Sigmoid colon (tissue), 7 donors: ENCODE results near the gene HK2. TPM values are rescaled to one million over a fixed set of nuclear protein-coding genes. Genes with fewer than 3 reads are reported as not detected.

Source experiments
- DNase-seq: peaks from one replicate; pipeline ENCODE4 v3.0.0-alpha.2; 2019
- H3K27ac ChIP-seq, 4 donors: fragments of 200-600 bp; sonication (generic); one replicate each; pipeline ENCODE4 v1.5.1; 2016 to 2019; ENCODE audit warnings: mild to moderate bottlenecking in 1 of 4
- H3K27me3 ChIP-seq, 3 donors: fragments of 200-600 bp; sonication (generic); one replicate each; pipeline ENCODE4 v1.5.1; 2019; ENCODE audit warnings: mild to moderate bottlenecking in 1 of 3
- H3K36me3 ChIP-seq, 4 donors: fragments of 200-600 bp; sonication (generic); one replicate each; pipeline ENCODE4 v1.5.1; 2016 to 2019
- H3K4me1 ChIP-seq, 4 donors: fragments of 200-600 bp; sonication (generic); one replicate each; pipeline ENCODE4 v1.5.1; 2017 to 2019
- H3K4me3 ChIP-seq, 4 donors: fragments of 200-600 bp; sonication (generic); one replicate each; pipeline ENCODE4 v1.5.1; 2017 to 2019; ENCODE audit warnings: mild to moderate bottlenecking in 2 of 4, moderate library complexity in 1 of 4
- H3K9me3 ChIP-seq, 4 donors: fragments of 200-600 bp in 3 of 4; sonication (generic) in 3 of 4; one replicate each; pipeline versions ENCODE4 v1.5.1 to v1.6.1; 2013 to 2019
- EP300 ChIP-seq, 4 donors: sonication (generic); formaldehyde crosslinking; IDR thresholded peaks; one replicate each; pipeline ENCODE4 v1.6.1; 2017; ENCODE audit warnings: antibody characterized with exemption in 4 of 4
- POLR2A ChIP-seq, 2 donors: fragments of 450-650 bp; IDR thresholded peaks; one replicate each; pipeline ENCODE4 v1.6.1; 2016; ENCODE audit warnings: antibody characterized with exemption in 2 of 2, mild to moderate bottlenecking in 2 of 2, moderate library complexity in 2 of 2
- POLR2AphosphoS5 ChIP-seq, 4 donors: sonication (generic); formaldehyde crosslinking; IDR thresholded peaks; one replicate each; pipeline ENCODE4 v1.6.1; 2017; ENCODE audit warnings: antibody characterized with exemption in 4 of 4
- WGBS, 2 donors: extraction: QIAGEN DNeasy Blood & Tissue Kit; methylation state at CpG; one replicate each; pipeline ENCODE4 v1.1.7; 2013; 5-methylcytosine and 5-hydroxymethylcytosine counted together
- intact Hi-C: fragments of 100-400 bp; cut with DNase I; formaldehyde crosslinking; loops from one replicate; pipeline ENCODE4 v1.15.1; 2023
- polyA plus RNA-seq, 3 donors: library from polyadenylated mRNA; stranded (reverse); fragments of 200-250 nt; gene quantifications; one replicate each; pipeline ENCODE4 v1.2.3, GENCODE V29; 2013
- total RNA-seq, 4 donors: library from RNA; depleted of rRNA; stranded (reverse); fragments of >200 nt; gene quantifications; one replicate each; pipeline ENCODE4 v1.1.0, GENCODE V29; 2016
- TF ChIP-seq, protein P1 (sequence below), 4 experiments: fragments of 450-650 bp in 3 of 4; fragments of 200-600 bp in 1 of 4; IDR thresholded peaks; one replicate each; pipeline ENCODE4 v1.5.1; 2016 to 2019; ENCODE audit warnings: antibody characterized with exemption in 4 of 4, mild to moderate bottlenecking in 3 of 4, moderate library complexity in 2 of 4
- donor health status: healthy with polysubstance abuse.
- donor health status: Bipolar disorder and iron deficiency.
- donor health status: healthy.

HK2 gene
- total and polyA plus RNA-seq, 7 donors, result 1.3 to 118 (median 1.9) TPM

DNA sequence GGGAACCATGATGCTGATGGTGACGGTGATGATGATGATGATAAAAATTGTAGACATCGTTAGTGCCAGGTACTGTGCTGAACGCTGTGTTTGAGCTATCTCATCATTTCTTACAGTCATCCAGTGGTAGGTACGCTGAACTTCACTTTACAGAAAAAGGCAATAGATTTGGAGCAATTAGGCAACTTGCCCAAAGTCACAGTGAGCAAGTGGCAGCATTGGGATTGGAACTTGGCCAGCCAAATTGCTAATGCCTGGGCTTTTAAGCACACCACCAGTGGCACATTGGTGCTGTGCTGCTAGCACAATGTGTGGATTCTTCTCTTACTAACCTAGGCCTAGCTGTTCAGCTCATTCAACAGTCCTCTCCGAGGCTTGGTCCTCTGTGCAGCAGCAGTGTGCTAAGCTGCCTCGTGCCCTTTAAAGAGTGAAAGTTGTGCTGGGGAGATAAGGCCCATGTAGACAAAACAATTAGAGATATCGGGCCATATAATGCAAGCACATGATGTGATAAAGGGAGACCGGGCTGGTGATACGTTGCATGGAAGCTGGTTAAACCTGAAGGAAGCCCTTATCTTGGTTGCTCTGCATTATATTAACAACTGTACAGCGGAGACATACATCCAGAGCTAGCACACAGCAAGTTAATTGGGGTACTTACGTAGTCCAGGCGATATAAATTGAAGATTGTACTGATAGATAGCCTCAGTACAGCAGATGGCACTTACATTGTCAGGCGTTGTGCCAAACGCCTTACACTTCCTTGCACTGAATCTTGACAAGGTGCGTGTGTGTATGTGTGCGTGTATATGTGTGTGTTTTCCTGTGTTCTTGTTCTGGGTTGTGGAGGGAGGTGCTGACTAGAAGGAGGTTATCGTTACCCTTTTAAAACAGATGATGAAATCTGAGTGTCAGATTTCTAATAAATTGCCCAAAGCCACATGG, 28.4 kb downstream of the HK2 start:
- TF ChIP-seq, protein P1, sequence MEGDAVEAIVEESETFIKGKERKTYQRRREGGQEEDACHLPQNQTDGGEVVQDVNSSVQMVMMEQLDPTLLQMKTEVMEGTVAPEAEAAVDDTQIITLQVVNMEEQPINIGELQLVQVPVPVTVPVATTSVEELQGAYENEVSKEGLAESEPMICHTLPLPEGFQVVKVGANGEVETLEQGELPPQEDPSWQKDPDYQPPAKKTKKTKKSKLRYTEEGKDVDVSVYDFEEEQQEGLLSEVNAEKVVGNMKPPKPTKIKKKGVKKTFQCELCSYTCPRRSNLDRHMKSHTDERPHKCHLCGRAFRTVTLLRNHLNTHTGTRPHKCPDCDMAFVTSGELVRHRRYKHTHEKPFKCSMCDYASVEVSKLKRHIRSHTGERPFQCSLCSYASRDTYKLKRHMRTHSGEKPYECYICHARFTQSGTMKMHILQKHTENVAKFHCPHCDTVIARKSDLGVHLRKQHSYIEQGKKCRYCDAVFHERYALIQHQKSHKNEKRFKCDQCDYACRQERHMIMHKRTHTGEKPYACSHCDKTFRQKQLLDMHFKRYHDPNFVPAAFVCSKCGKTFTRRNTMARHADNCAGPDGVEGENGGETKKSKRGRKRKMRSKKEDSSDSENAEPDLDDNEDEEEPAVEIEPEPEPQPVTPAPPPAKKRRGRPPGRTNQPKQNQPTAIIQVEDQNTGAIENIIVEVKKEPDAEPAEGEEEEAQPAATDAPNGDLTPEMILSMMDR (IDR thresholded peaks at IDR 0.05), result no peak
- TF ChIP-seq EP300 (IDR thresholded peaks at IDR 0.05) (no peak), POLR2A (IDR thresholded peaks at IDR 0.05) (no peak), POLR2AphosphoS5 (IDR thresholded peaks at IDR 0.05) (no peak)
- H3K4me1 ChIP-seq, result no peaks in the 10 kb centered on the region
- no peaks in the 10 kb centered on the region for H3K9me3 ChIP-seq
- WGBS, 2 donors, result 19 to 73% methylated on average over 17 of the region's 17 CpGs
- intact Hi-C loops, result no loop called here
- no peak overlapping the region for H3K4me3 ChIP-seq
- H3K27ac ChIP-seq, result no peak overlapping the region
- DNase-seq, result no peak
- no peaks in the 10 kb centered on the region for H3K27me3 ChIP-seq
- H3K36me3 ChIP-seq, result no peaks in the 10 kb centered on the region

DNA sequence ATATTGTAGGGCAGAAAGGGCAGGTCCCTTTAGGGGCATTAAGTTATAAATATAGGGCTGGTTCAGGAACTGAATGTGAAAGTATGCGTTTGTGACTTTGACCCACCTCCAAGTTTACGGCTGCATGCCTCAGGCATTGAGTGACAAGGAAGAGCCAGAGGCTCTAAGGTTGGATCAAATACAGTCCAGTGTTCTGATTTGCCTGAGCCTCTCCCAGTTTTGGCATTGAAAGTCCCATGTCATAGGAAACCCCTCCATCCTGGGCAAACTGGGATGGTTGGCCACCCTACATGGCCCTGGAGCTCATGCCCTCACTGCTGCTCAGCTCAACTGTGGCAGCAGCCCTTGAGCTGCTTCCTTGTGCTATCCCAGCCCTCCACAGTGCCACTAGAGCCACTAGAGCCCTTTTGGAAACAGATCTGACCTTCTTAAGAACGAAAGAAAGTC, 29.9 kb downstream of the HK2 start:
- H3K4me1 ChIP-seq, result peaks cover 0 to 9% (median 8%) of the 10 kb centered on the region in 4 donors
- H3K27ac ChIP-seq, result no peak overlapping the region
- no peaks in the 10 kb centered on the region for H3K9me3 ChIP-seq
- TF ChIP-seq POLR2A (IDR thresholded peaks at IDR 0.05) (no peak), POLR2AphosphoS5 (IDR thresholded peaks at IDR 0.05) (no peak), EP300 (IDR thresholded peaks at IDR 0.05) (no peak)
- TF ChIP-seq, protein P1 (IDR thresholded peaks at IDR 0.05), result no peak
- no peak for DNase-seq
- no peak overlapping the region for H3K4me3 ChIP-seq
- intact Hi-C loops, result no loop called here
- WGBS, 2 donors, result 14 to 57% methylated on average over 3 of the region's 3 CpGs
- H3K27me3 ChIP-seq, result no peaks in the 10 kb centered on the region
- no peaks in the 10 kb centered on the region for H3K36me3 ChIP-seq

DNA sequence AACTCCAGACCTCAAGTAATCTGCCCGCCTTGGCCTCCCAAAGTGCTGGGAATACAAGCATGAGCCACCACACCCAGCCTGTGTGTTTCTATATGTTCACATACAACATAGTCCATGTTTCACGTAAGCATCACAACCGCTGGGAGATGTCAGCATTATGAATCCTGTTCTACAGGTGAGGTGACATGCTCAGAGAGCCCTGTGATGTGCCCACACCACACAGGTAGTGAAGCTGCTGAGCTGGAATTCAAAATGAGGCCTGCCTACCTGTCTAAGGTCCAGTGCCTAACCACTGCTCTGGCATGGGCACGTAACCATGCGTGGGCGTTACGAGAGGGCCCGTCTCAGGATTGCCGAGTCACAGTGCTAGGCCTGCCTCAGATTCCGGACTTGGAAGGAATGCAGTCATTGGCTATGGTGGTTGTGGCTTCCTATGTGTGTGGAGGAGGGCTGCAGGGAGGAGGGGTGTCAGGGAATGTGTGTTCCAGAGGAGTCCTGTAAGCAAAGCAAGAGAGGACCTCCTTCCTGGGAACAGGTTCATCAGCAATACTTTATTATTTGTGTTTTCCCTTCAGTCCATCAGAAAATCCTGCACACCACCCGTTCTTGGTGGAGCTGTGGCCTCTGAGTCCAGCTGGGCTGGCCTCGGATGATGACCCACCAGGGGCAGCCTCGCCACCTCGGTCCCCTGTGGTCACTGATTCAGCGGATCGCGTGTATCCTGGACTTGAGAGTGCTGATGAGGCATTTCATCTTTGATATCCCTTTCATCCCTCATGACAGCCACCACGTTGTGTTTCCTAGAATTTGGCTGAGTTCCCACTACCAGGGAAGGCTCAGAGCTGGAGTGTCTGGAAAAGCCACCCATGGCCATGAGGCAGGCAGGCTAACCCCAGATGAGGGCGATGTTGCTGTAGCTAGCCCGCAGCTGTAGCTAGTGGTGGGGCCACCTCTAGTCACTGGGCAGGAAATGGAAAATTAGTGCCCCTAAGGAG, 31.1 kb downstream of the HK2 start:
- H3K4me3 ChIP-seq, result no peak overlapping the region
- H3K27me3 ChIP-seq, result no peaks in the 10 kb centered on the region
- no peak overlapping the region for H3K27ac ChIP-seq
- H3K4me1 ChIP-seq, result peaks cover 0 to 9% (median 8%) of the 10 kb centered on the region in 4 donors
- TF ChIP-seq POLR2A (IDR thresholded peaks at IDR 0.05), result no peak
- no peak for TF ChIP-seq POLR2AphosphoS5 (IDR thresholded peaks at IDR 0.05)
- TF ChIP-seq EP300 (IDR thresholded peaks at IDR 0.05), result no peak
- TF ChIP-seq, protein P1 (IDR thresholded peaks at IDR 0.05), result no peak
- WGBS, 2 donors, result 88 to 91% methylated on average over 20 of the region's 20 CpGs
- H3K9me3 ChIP-seq, result no peaks in the 10 kb centered on the region
- DNase-seq, result no peak
- H3K36me3 ChIP-seq, result no peaks in the 10 kb centered on the region
- intact Hi-C loops, result no loop called here

DNA sequence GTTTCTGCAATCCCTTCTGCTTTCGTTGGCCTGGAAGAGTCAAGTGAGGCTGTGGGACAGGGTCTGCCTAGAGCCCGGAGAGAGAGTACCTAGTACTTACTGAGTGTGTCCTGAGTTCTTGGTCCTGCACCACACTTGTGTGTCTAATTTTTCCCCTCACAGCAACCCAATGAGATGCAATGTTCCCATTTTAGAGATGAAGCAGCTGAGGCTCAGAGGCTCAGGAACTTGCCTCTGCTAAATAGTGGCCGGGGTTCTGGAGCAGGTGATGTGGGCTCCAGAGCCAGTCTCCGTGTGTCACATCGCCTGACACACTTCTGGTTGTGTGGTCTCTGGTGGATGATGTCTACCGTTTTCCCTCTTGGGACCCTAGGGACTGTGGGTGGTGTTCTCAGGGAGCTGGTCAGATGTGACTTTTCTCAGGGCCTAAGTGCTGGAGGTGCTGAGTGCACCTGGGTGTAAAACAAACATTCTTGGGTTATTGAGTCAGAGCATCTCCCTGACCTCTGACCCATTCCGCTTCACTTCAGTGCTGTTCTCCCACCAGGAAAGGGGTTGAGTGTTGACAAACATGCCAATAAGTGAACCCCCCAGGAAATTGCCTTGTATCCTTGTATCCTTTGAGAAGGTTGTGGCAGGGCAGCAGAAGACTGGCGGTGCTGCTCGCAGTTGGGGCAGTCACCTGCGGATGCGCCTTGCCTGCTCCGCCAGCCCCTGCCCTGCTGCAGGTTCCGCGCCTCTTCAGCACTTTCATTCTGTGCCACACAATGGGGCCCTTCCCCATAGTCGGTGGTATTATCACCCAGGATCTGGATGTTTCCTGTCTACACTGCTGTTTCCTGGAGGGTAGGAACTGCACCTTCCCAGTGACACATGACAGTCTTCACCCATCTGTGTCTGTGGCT, 32.1 kb downstream of the HK2 start:
- H3K27me3 ChIP-seq, result no peaks in the 10 kb centered on the region
- no peak overlapping the region for H3K4me3 ChIP-seq
- no peaks in the 10 kb centered on the region for H3K36me3 ChIP-seq
- peaks cover 0 to 9% (median 8%) of the 10 kb centered on the region in 4 donors for H3K4me1 ChIP-seq
- DNase-seq, result no peak
- no peak overlapping the region for H3K27ac ChIP-seq
- TF ChIP-seq POLR2A (IDR thresholded peaks at IDR 0.05), result no peak
- TF ChIP-seq, protein P1 (IDR thresholded peaks at IDR 0.05), result no peak
- no peak for TF ChIP-seq POLR2AphosphoS5 (IDR thresholded peaks at IDR 0.05)
- intact Hi-C loops, result no loop called here
- 81 to 86% methylated on average over 15 of the region's 15 CpGs for WGBS, 2 donors
- no peaks in the 10 kb centered on the region for H3K9me3 ChIP-seq
